Neural progenitor cell (in vitro differentiated cells): ENCODE data around the gene COQ2. TPM values are rescaled to one million over a fixed set of nuclear protein-coding genes. Genes with fewer than 3 reads are reported as not detected.

Source experiments
- DNase-seq: peaks from one replicate; pipeline ENCODE4 v3.0.0-alpha.2; 2016; ENCODE audit warnings: low spot score
- H2AFZ ChIP-seq: fragments of 200-600 bp; sonication (generic); replicated peaks from 2 replicates; pipeline ENCODE4 v1.6.1; 2016; ENCODE audit warnings: antibody characterized with exemption
- H3F3A ChIP-seq: fragments of 200-600 bp; sonication (generic); 2 replicates; pipeline ENCODE4 v1.6.1; 2016; ENCODE audit warnings: antibody characterized with exemption, low read depth
- H3K27ac ChIP-seq: fragments of 200-600 bp; sonication (generic); 2 replicates; pipeline ENCODE4 v1.5.1; 2016; ENCODE audit warnings: mild to moderate bottlenecking
- H3K27me3 ChIP-seq: fragments of 200-600 bp; sonication (generic); 2 replicates; pipeline ENCODE4 v1.6.1; 2016; ENCODE audit warnings: mild to moderate bottlenecking, moderate library complexity
- H3K36me3 ChIP-seq: fragments of 200-600 bp; sonication (generic); 2 replicates; pipeline ENCODE4 v1.5.1; 2016
- H3K4me1 ChIP-seq: fragments of 200-600 bp; sonication (generic); 2 replicates; pipeline ENCODE4 v1.6.1; 2016; ENCODE audit warnings: mixed run types
- H3K4me2 ChIP-seq: fragments of 200-600 bp; sonication (generic); 2 replicates; pipeline ENCODE4 v1.6.1; 2016
- H3K4me3 ChIP-seq: fragments of 200-600 bp; sonication (generic); 2 replicates; pipeline ENCODE4 v1.5.1; 2016
- H3K79me2 ChIP-seq: fragments of 200-600 bp; sonication (generic); 2 replicates; pipeline ENCODE4 v1.6.1; 2016; ENCODE audit warnings: low read depth
- H3K9ac ChIP-seq: fragments of 200-600 bp; sonication (generic); 2 replicates; pipeline ENCODE4 v1.6.1; 2016
- H3K9me3 ChIP-seq: fragments of 200-600 bp; sonication (generic); 2 replicates; pipeline ENCODE4 v1.5.1; 2016; ENCODE audit warnings: low read depth
- H4K20me1 ChIP-seq: fragments of 200-600 bp; sonication (generic); 2 replicates; pipeline ENCODE4 v1.6.1; 2016; ENCODE audit warnings: low read depth
- H3K27ac Mint-ChIP-seq: 3 replicates; pipeline ENCODE4 v1.8.0; 2021; ENCODE audit warnings: mixed read lengths
- H3K27me3 Mint-ChIP-seq: 2 replicates; pipeline ENCODE4 v1.8.0; 2022; ENCODE audit warnings: low read depth, mild to moderate bottlenecking, inconsistent platforms, moderate library complexity, mixed read lengths; ENCODE audit not compliant: insufficient read depth
- H3K36me3 Mint-ChIP-seq: 3 replicates; pipeline ENCODE4 v1.8.0; 2021; ENCODE audit warnings: mixed read lengths
- H3K4me1 Mint-ChIP-seq: 3 replicates; pipeline ENCODE4 v1.8.0; 2021; ENCODE audit warnings: mixed read lengths
- H3K4me3 Mint-ChIP-seq: 3 replicates; pipeline ENCODE4 v1.8.0; 2021; ENCODE audit warnings: mild to moderate bottlenecking, moderate library complexity, mixed read lengths
- H3K9me3 Mint-ChIP-seq: 3 replicates; pipeline ENCODE4 v1.8.0; 2020; ENCODE audit warnings: mixed read lengths
- CTCF ChIP-seq: fragments of 200-600 bp; sonication (generic); IDR thresholded peaks from 2 replicates; pipeline ENCODE4 v1.5.1; 2017; ENCODE audit warnings: antibody characterized with exemption, mild to moderate bottlenecking
- EZH2 ChIP-seq: fragments of 200-600 bp; sonication (generic); IDR thresholded peaks from 2 replicates; pipeline ENCODE4 v1.6.1; 2017; ENCODE audit warnings: antibody characterized with exemption, mild to moderate bottlenecking, moderate library complexity
- EZH2phosphoT487 ChIP-seq: fragments of 200-600 bp; sonication (generic); IDR thresholded peaks from 2 replicates; pipeline ENCODE4 v1.6.1; 2017; ENCODE audit warnings: antibody characterized with exemption
- total RNA-seq: library from RNA; depleted of rRNA; stranded (reverse); fragments of >200 nt; gene quantifications from 2 replicates; pipeline ENCODE4 v1.2.3, GENCODE V29; 2015; ENCODE audit warnings: low replicate concordance

The COQ2 gene
- total RNA-seq, 1 donor from 2014 or later: 32.7 TPM

DNA sequence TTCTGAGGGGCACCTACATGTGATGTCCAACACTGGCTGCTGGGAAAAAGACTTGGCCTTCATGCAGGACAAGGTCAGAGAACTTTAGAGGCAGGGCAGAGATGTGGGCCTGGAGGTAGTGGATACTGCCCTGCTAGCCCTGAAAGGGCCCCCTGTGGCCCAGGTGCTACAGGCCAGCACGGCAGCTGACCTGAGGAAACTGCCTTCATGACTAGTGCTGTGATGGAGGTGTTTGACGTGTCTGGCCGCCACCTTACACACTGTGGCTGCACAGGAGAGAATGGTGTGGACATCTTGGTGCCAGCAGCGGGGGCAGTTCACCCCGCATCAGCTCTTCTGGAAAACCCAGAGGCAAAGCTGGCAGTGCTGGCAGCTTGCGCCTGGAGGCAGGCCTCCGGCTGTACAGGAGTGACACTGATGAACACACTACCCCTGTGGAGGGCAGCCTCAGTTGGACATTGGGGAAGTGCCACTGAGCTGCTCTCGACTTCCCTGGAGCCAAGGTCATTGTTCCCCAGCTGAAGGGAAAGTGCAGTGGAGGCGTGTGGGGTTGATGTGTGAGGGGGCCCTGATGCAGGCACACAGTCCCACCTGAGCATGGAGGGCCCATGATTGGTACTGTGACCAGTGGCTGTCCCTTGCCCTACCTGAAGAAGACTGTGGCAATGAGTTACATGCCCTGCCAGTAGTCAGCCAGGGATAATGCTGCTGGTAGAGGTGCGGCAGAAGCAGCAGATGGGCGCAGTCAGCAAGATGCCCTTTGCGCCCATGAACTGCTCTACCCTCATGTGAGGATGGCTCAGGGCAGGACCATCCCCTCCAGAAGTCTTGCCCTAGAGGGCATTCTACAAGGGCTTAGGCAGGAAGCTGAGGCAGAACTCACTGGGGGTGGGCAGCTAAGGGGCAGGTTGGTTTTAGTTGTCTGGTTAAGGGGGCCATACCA is 36.9 kb downstream of the COQ2 start:
- Histone ChIP-seq H3F3A (no peaks in the 10 kb centered on the region), H3K4me2 (no peak overlapping the region), H3K9ac (no peak overlapping the region), H3K79me2 (no peaks in the 10 kb centered on the region), H3K9me3 (no peaks in the 10 kb centered on the region), H3K27ac (no peak overlapping the region), H3K4me1 (peaks cover 11% of the 10 kb centered on the region), H3K36me3 (no peaks in the 10 kb centered on the region), H2AFZ (no peak overlapping the region), H4K20me1 (no peaks in the 10 kb centered on the region), H3K27me3 (no peaks in the 10 kb centered on the region), H3K4me3 (no peak overlapping the region)
- H3K36me3 Mint-ChIP-seq: no peaks in the 10 kb centered on the region
- no peaks in the 10 kb centered on the region for H3K9me3 Mint-ChIP-seq
- H3K27me3 Mint-ChIP-seq: no peaks in the 10 kb centered on the region
- DNase-seq: no peak
- H3K4me1 Mint-ChIP-seq: peaks cover 9% of the 10 kb centered on the region
- H3K4me3 Mint-ChIP-seq: no peak overlapping the region
- no peak overlapping the region for H3K27ac Mint-ChIP-seq
- TF ChIP-seq EZH2 (no peak), CTCF (no peak), EZH2phosphoT487 (no peak)

- H3K9ac ChIP-seq: no peak overlapping the region
- no peak overlapping the region for H3K27ac ChIP-seq
- no peak overlapping the region for H2AFZ ChIP-seq
- no peaks in the 10 kb centered on the region for H3K79me2 ChIP-seq
- H3K4me3 Mint-ChIP-seq: no peak overlapping the region
- H3K4me2 ChIP-seq: no peak overlapping the region
- no peaks in the 10 kb centered on the region for H3K9me3 Mint-ChIP-seq
- no peaks in the 10 kb centered on the region for H3K9me3 ChIP-seq
- DNase-seq: no peak
- no peaks in the 10 kb centered on the region for H3K27me3 Mint-ChIP-seq
- TF ChIP-seq CTCF (no peak), EZH2phosphoT487 (no peak), EZH2 (no peak)
- no peaks in the 10 kb centered on the region for H3F3A ChIP-seq
- H3K36me3 ChIP-seq: no peaks in the 10 kb centered on the region
- H3K27me3 ChIP-seq: no peaks in the 10 kb centered on the region
- no peaks in the 10 kb centered on the region for H3K4me1 ChIP-seq
- H3K27ac Mint-ChIP-seq: no peak overlapping the region
- no peaks in the 10 kb centered on the region for H3K36me3 Mint-ChIP-seq
- H3K4me3 ChIP-seq: no peak overlapping the region
- H4K20me1 ChIP-seq: no peaks in the 10 kb centered on the region
- no peaks in the 10 kb centered on the region for H3K4me1 Mint-ChIP-seq
These were observed 43.5 kb downstream of the COQ2 start for GRCh38 chr4:83241132-83241531.

- Histone ChIP-seq H3K4me1 (no peaks in the 10 kb centered on the region), H3K36me3 (no peaks in the 10 kb centered on the region), H3K9ac (no peak overlapping the region), H3K4me2 (no peak overlapping the region), H3F3A (no peaks in the 10 kb centered on the region), H2AFZ (no peak overlapping the region), H3K27me3 (no peaks in the 10 kb centered on the region), H4K20me1 (no peaks in the 10 kb centered on the region), H3K9me3 (no peaks in the 10 kb centered on the region), H3K4me3 (no peak overlapping the region), H3K79me2 (no peaks in the 10 kb centered on the region), H3K27ac (no peak overlapping the region)
- no peak for DNase-seq
- Mint-ChIP-seq H3K27ac (no peak overlapping the region), H3K9me3 (no peaks in the 10 kb centered on the region), H3K4me3 (no peak overlapping the region), H3K27me3 (no peaks in the 10 kb centered on the region), H3K4me1 (no peaks in the 10 kb centered on the region), H3K36me3 (no peaks in the 10 kb centered on the region)
- TF ChIP-seq CTCF (no peak), EZH2 (no peak), EZH2phosphoT487 (no peak)
These were observed 44.2 kb downstream of the COQ2 start for GRCh38 chr4:83240379-83240875.
